Hepatocyte (in vitro differentiated cells): ENCODE results near the gene RASA3. TPM values are rescaled to one million over a fixed set of nuclear protein-coding genes. Genes with fewer than 3 reads are reported as not detected.
"Not testable (repeated sequence)": the region's sequence is repeated elsewhere in the genome, so short reads cannot be mapped to it uniquely, and the experiment has no call there.

Experiments used
- DNase-seq: peaks from one replicate; pipeline ENCODE4 v3.0.0-alpha.2; 2016; ENCODE audit warnings: low spot score
- H2AFZ ChIP-seq: fragments of 200-600 bp; sonication (generic); 2 replicates; pipeline ENCODE4 v1.6.0; 2016; ENCODE audit warnings: antibody characterized with exemption, mild to moderate bottlenecking
- H3K27ac ChIP-seq: fragments of 200-600 bp; sonication (generic); 2 replicates; pipeline ENCODE4 v1.5.1; 2016; ENCODE audit warnings: mild to moderate bottlenecking
- H3K27me3 ChIP-seq: fragments of 200-600 bp; sonication (generic); 2 replicates; pipeline ENCODE4 v1.6.1; 2016
- H3K36me3 ChIP-seq: fragments of 200-600 bp; sonication (generic); replicated peaks from 2 replicates; pipeline ENCODE4 v1.5.1; 2016; ENCODE audit warnings: low read depth; ENCODE audit not compliant: insufficient read depth
- H3K4me1 ChIP-seq: fragments of 200-600 bp; sonication (generic); 2 replicates; pipeline ENCODE4 v1.5.1; 2016; ENCODE audit warnings: mild to moderate bottlenecking, moderate library complexity; ENCODE audit not compliant: insufficient read depth
- H3K4me2 ChIP-seq: fragments of 200-600 bp; sonication (generic); 2 replicates; pipeline ENCODE4 v1.6.0; 2016
- H3K4me3 ChIP-seq: fragments of 200-600 bp; sonication (generic); 2 replicates; pipeline ENCODE4 v1.5.1; 2016; ENCODE audit warnings: mild to moderate bottlenecking
- H3K79me2 ChIP-seq: fragments of 200-600 bp; sonication (generic); 2 replicates; pipeline ENCODE4 v1.6.0; 2017; ENCODE audit warnings: mild to moderate bottlenecking
- H3K9me2 ChIP-seq: fragments of 200-600 bp; sonication (generic); replicated peaks from 2 replicates; pipeline ENCODE4 v1.6.0; 2017; ENCODE audit warnings: mild to moderate bottlenecking; ENCODE audit not compliant: insufficient read depth
- H3K9me3 ChIP-seq: fragments of 200-600 bp; sonication (generic); 2 replicates; pipeline ENCODE4 v1.5.1; 2016; ENCODE audit warnings: low read depth, mild to moderate bottlenecking
- H4K20me1 ChIP-seq: fragments of 200-600 bp; sonication (generic); 2 replicates; pipeline ENCODE4 v1.6.0; 2016; ENCODE audit warnings: mild to moderate bottlenecking; ENCODE audit not compliant: insufficient read depth, poor library complexity, severe bottlenecking
- EZH2 ChIP-seq: fragments of 200-600 bp; sonication (generic); IDR thresholded peaks from 2 replicates; pipeline ENCODE4 v1.6.1; 2016; ENCODE audit warnings: antibody characterized with exemption, mild to moderate bottlenecking, borderline replicate concordance
- EZH2phosphoT487 ChIP-seq: fragments of 200-600 bp; sonication (generic); IDR thresholded peaks from one replicate; pipeline ENCODE4 v1.6.1; 2018; ENCODE audit warnings: antibody characterized with exemption, mild to moderate bottlenecking, low read depth, moderate library complexity; ENCODE audit not compliant: unreplicated experiment, severe bottlenecking
- WGBS: methylation state at CpG from one replicate; pipeline ENCODE4 v1.1.6; 2016; ENCODE audit warnings: low lambda C conversion rate; ENCODE audit errors: missing lambda C conversion rate; 5-methylcytosine and 5-hydroxymethylcytosine counted together
- polyA plus RNA-seq: library from polyadenylated mRNA; unstranded; fragments of >200 nt; fragmentation: Nextera tagmentation; extraction: Ambion mirVana; gene quantifications from 2 replicates; pipeline ENCODE4 v1.2.1, GENCODE V29; 2016
- total RNA-seq: library from RNA; depleted of rRNA; stranded (reverse); fragments of >200 nt; gene quantifications from 2 replicates; pipeline ENCODE4 v1.2.3, GENCODE V29; 2014
- TF ChIP-seq, protein P1 (sequence below): fragments of 200-600 bp; sonication (generic); IDR thresholded peaks from 2 replicates; pipeline ENCODE4 v1.5.1; 2016; ENCODE audit warnings: antibody characterized with exemption, mild to moderate bottlenecking; ENCODE audit not compliant: poor library complexity

RASA3 gene
- total and polyA plus RNA-seq, 2 experiments from 2014 or later: 5.6 to 6.1 TPM

GRCh38 chr13:113990321-113990837 is 142.0 kb downstream of the RASA3 start:
- WGBS: 89% methylated on average over 9 of the region's 9 CpGs
- Histone ChIP-seq H4K20me1 (no peaks in the 10 kb centered on the region), H3K4me1 (no peaks in the 10 kb centered on the region), H3K4me3 (no peak overlapping the region), H3K27me3 (no peaks in the 10 kb centered on the region), H3K79me2 (no peaks in the 10 kb centered on the region), H2AFZ (no peak overlapping the region), H3K9me3 (no peaks in the 10 kb centered on the region), H3K4me2 (no peak overlapping the region), H3K9me2 (no peaks in the 10 kb centered on the region), H3K36me3 (no peaks in the 10 kb centered on the region), H3K27ac (no peak overlapping the region)
- no peak for DNase-seq
- TF ChIP-seq, protein P1, sequence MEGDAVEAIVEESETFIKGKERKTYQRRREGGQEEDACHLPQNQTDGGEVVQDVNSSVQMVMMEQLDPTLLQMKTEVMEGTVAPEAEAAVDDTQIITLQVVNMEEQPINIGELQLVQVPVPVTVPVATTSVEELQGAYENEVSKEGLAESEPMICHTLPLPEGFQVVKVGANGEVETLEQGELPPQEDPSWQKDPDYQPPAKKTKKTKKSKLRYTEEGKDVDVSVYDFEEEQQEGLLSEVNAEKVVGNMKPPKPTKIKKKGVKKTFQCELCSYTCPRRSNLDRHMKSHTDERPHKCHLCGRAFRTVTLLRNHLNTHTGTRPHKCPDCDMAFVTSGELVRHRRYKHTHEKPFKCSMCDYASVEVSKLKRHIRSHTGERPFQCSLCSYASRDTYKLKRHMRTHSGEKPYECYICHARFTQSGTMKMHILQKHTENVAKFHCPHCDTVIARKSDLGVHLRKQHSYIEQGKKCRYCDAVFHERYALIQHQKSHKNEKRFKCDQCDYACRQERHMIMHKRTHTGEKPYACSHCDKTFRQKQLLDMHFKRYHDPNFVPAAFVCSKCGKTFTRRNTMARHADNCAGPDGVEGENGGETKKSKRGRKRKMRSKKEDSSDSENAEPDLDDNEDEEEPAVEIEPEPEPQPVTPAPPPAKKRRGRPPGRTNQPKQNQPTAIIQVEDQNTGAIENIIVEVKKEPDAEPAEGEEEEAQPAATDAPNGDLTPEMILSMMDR: no peak
- TF ChIP-seq EZH2phosphoT487 (no peak), EZH2 (no peak)

DNA sequence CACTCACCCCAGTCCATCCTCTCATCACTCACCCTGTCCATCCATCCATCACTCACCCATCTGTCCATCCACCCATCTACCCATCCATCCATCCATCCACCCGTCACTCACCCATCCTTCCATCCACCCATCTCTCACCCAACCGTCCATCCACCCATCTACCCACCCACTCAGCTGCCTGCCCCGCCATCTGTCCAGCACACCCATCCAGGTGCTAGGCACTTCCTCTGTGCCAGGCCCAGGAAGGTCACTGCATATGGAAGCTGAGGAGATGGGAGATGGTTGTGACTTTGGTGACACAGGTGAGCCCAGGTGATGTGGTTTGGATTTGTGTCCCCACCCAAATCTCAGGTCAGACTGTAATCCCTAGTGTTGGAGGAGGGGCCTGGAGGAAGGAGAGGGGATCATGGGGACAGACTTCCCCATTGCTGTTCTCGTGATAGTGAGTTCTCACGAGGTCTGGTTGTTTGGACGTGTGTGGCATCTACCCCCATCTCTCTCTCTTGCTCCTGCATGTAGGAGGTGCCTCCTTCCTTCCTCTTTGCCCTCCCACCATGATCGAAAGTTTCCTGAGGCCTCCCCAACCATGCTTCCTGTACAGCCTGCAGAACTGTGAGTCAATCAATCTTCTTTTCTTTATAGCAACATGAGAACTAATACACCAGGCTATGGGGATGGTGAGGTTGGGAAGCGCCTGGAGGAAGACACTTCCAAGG is 142.7 kb downstream of the RASA3 start:
- Histone ChIP-seq H3K4me3 (no peak overlapping the region), H3K4me2 (no peak overlapping the region), H3K36me3 (no peaks in the 10 kb centered on the region), H3K27me3 (no peaks in the 10 kb centered on the region), H3K9me3 (no peaks in the 10 kb centered on the region), H3K79me2 (no peaks in the 10 kb centered on the region), H2AFZ (no peak overlapping the region), H3K9me2 (no peaks in the 10 kb centered on the region), H3K27ac (no peak overlapping the region), H4K20me1 (no peaks in the 10 kb centered on the region), H3K4me1 (no peaks in the 10 kb centered on the region)
- WGBS: over 99% methylated on average over 8 of the region's 8 CpGs
- DNase-seq: no peak
- no peak for TF ChIP-seq EZH2
- TF ChIP-seq EZH2phosphoT487: no peak
- TF ChIP-seq, protein P1: no peak

DNA sequence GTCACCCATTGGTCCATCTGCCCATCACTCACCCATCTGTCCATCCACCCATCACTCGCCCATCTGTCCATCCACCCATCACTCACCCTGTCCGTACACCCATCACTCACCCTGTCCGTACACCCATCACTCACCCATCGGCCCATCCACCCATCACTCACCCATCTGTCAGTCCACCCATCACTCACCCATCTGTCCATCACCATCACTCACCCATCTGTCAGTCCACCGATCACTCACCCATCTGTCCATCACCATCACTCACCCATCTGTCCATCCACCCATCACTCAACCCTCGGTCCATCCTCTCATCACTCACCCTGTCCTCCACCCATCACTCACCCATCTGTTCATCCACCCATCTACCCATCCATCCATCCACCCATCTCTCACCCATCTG is 143.6 kb downstream of the RASA3 start:
- H3K9me2 ChIP-seq, H3K27ac ChIP-seq, H3K27me3 ChIP-seq, H3K36me3 ChIP-seq, H3K4me1 ChIP-seq, H3K4me2 ChIP-seq, H3K79me2 ChIP-seq, DNase-seq, H3K9me3 ChIP-seq, H3K4me3 ChIP-seq, H2AFZ ChIP-seq, H4K20me1 ChIP-seq: not testable (repeated sequence)
- 79% methylated on average over 5 of the region's 6 CpGs for WGBS

DNA sequence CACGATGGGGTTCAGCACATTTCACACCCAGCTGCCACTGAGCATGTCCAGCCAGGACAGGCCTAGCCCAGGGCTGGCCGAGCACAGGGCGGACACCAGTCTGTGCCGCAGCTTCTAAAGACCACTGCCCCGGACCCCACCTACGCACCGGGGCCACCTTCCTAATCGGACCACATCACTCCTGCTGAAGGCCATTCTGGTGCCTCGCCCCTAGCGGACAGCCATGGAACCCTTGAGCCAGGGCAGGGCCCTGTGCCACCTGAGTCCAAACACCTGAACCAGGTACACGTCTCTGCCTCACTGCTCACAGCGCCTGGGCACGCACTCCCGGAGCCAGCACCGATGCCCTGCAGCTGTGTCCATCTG is 150.1 kb downstream of the RASA3 start:
- Histone ChIP-seq H3K27me3 (no peaks in the 10 kb centered on the region), H3K9me2 (no peaks in the 10 kb centered on the region), H3K27ac (no peak overlapping the region), H3K4me1 (no peaks in the 10 kb centered on the region), H3K9me3 (no peaks in the 10 kb centered on the region), H3K4me2 (no peak overlapping the region), H3K79me2 (no peaks in the 10 kb centered on the region), H3K4me3 (no peak overlapping the region), H2AFZ (no peak overlapping the region), H4K20me1 (no peaks in the 10 kb centered on the region), H3K36me3 (no peaks in the 10 kb centered on the region)
- DNase-seq: no peak
- whole genome bisulfite sequencing: 96% methylated on average over 15 of the region's 15 CpGs
- no peak for TF ChIP-seq EZH2
- TF ChIP-seq, protein P1: no peak
- no peak for TF ChIP-seq EZH2phosphoT487
